Pancreas (tissue), 10 donors: ENCODE results near the gene TRIM54. TPM values are rescaled to one million over a fixed set of nuclear protein-coding genes. Genes with fewer than 3 reads are reported as not detected.
"Not testable (repeated sequence)": the region's sequence is repeated elsewhere in the genome, so short reads cannot be mapped to it uniquely, and the experiment has no call there.

Experiments used
- ATAC-seq, 4 donors: fragments of 200-7000 bp; cut with Tn5 transposase; one replicate each; pipeline versions ENCODE4 v1.8.0 to v1.9.1; 2020; ENCODE audit warnings: mild to moderate bottlenecking in 4 of 4, moderate library complexity in 4 of 4
- DNase-seq, 6 donors: peaks; one replicate each; pipeline ENCODE4 v3.0.0-alpha.2; 2020
- FAIRE-seq: peaks from 2 replicates; lab custom pipeline; 2012; peaks lifted over from hg19 to GRCh38; lab: Jason Lieb, UNC
- H3K27ac ChIP-seq, 4 donors: fragments of 200-600 bp; sonication (generic); 1 replicate in 3 of 4; 2 replicates in 1 of 4; pipeline versions ENCODE4 v1.5.0 to v1.8.0; 2020
- H3K27me3 ChIP-seq, 4 donors: fragments of 200-600 bp; one replicate each; pipeline ENCODE4 v1.8.0; 2021
- H3K36me3 ChIP-seq, 3 donors: fragments of 200-600 bp; sonication (generic) in 1 of 3; one replicate each; pipeline versions ENCODE4 v1.5.0 to v1.8.0; 2020 to 2021
- H3K4me1 ChIP-seq, 3 donors: fragments of 200-600 bp; one replicate each; pipeline ENCODE4 v1.8.0; 2021
- H3K4me3 ChIP-seq, 4 donors: fragments of 200-600 bp; sonication (generic) in 2 of 4; one replicate each; pipeline versions ENCODE4 v1.5.0 to v1.8.0; 2020 to 2021
- H3K9me3 ChIP-seq, 4 donors: fragments of 200-600 bp; one replicate each; pipeline ENCODE4 v1.8.0; 2021
- WGBS, 2 donors: extraction: QIAGEN DNeasy Blood & Tissue Kit; methylation state at CpG; one replicate each; pipeline ENCODE4 v1.1.7; 2013; 5-methylcytosine and 5-hydroxymethylcytosine counted together
- intact Hi-C, 3 donors: fragments of 100-400 bp; cut with DNase I; formaldehyde crosslinking; loops; one replicate each; pipeline versions ENCODE4 v1.11.1 to v1.14.2; 2022
- polyA plus RNA-seq, 2 donors: library from polyadenylated mRNA; stranded (reverse); fragments of 200-250 nt; gene quantifications; one replicate each; pipeline ENCODE4 v1.2.3, GENCODE V29; 2013
- total RNA-seq, 6 donors: library from RNA; stranded (reverse); fragmentation: NEBNext Ultra II Directional in 4 of 6; extraction: Animal tissue kit (Norgen Biotek cat#: 25700) in 4 of 6; gene quantifications; one replicate each; pipeline versions ENCODE4 v1.2.1 to v1.2.4, GENCODE V29; 2021 to 2023
- TF ChIP-seq, protein P1 (sequence below), 4 donors: fragments of 200-600 bp; sonication (generic) in 3 of 4; IDR thresholded peaks; one replicate each; pipeline versions ENCODE4 v1.5.0 to v1.8.0; 2021; ENCODE audit warnings: antibody characterized with exemption in 4 of 4
- donor health status: healthy with polysubstance abuse.
- donor health status: DM: no; HTN: no; CAD: no; lungs with moderate emphysema.
- donor health status: DM: no; HTN: no; CAD: no.
- donor health status: control.
- donor health status: control.
- donor health status: Bipolar disorder and iron deficiency.
- donor health status: DM: yes; HTN: yes; CAD: no.
- donor health status: DM: no; HTN: no; CAD: no.
- donor health status: DM: no; HTN: no; CAD: no.
- donor health status: DM: yes; HTN: yes; CAD: no.

Gene TRIM54
- total and polyA plus RNA-seq, 8 donors, result 0.08 to 1.1 (median 0.29) TPM

- 54 to 57% methylated on average over 11 of the region's 11 CpGs for WGBS, 2 donors
- ATAC-seq, result no peak
- H3K27me3 ChIP-seq, result no peaks in the 10 kb centered on the region
- intact Hi-C loops, result no loop called here
- no peak for DNase-seq
- no peak for FAIRE-seq
- no peaks in the 10 kb centered on the region for H3K4me1 ChIP-seq
- no peaks in the 10 kb centered on the region for H3K9me3 ChIP-seq
- no peaks in the 10 kb centered on the region for H3K36me3 ChIP-seq
- TF ChIP-seq, protein P1, sequence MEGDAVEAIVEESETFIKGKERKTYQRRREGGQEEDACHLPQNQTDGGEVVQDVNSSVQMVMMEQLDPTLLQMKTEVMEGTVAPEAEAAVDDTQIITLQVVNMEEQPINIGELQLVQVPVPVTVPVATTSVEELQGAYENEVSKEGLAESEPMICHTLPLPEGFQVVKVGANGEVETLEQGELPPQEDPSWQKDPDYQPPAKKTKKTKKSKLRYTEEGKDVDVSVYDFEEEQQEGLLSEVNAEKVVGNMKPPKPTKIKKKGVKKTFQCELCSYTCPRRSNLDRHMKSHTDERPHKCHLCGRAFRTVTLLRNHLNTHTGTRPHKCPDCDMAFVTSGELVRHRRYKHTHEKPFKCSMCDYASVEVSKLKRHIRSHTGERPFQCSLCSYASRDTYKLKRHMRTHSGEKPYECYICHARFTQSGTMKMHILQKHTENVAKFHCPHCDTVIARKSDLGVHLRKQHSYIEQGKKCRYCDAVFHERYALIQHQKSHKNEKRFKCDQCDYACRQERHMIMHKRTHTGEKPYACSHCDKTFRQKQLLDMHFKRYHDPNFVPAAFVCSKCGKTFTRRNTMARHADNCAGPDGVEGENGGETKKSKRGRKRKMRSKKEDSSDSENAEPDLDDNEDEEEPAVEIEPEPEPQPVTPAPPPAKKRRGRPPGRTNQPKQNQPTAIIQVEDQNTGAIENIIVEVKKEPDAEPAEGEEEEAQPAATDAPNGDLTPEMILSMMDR (IDR thresholded peaks at IDR 0.05), result no peak
- no peak overlapping the region for H3K4me3 ChIP-seq
- H3K27ac ChIP-seq, result no peak overlapping the region
Observed at GRCh38 chr2:27271631-27272340, 10.4 kb upstream of the TRIM54 start.

DNA sequence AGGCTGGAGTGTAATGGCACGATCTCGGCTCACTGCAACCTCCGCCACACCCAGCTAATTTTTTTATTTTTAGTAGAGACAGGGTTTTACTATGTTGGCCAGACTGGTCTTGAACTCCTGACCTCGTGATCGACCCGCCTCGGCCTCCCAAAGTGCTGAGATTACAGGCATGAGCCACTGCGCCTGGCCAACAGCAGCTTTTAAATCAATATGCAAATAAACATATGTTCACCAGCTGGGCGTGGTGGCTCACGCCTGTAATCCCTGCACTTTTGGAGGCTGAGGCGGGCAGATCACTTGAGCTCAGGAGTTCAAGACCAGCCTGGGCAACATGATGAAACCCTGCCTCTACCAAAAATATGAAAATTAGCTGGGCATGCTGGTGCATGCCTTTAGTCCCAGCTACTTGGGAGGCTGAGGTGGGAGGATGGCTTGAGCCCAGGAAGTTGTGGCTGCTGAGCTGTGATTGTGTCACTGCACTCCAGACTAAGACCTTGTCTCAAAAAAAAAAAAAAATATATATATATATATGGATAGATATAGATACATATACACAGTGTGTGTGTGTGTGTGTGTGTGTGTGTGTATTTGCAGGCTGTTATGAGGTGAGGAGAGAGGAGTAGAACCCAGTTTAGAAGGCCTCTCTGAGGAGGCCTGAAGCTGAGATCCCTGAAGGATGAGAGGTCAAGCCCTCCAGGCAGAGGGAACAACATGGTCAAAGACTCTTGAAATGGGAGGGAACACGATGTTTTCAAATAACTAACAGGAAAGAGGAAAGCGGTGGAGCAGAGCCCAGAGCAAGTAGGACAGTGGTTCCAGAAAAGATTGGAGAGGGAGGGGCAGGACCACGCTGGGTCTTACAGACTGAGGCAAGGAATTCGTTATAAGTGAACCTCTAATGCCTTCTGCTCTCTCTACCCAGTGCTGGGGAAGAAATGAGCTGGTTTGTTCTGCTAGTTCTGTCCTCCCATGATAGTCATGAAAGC, 9.4 kb upstream of the TRIM54 start:
- DNase-seq, ATAC-seq, FAIRE-seq, H3K4me1 ChIP-seq, H3K9me3 ChIP-seq, H3K4me3 ChIP-seq, H3K36me3 ChIP-seq, H3K27me3 ChIP-seq, H3K27ac ChIP-seq, intact Hi-C loops: not testable (repeated sequence)
- WGBS, 2 donors, result 56 to 57% methylated on average over 15 of the region's 15 CpGs

DNA sequence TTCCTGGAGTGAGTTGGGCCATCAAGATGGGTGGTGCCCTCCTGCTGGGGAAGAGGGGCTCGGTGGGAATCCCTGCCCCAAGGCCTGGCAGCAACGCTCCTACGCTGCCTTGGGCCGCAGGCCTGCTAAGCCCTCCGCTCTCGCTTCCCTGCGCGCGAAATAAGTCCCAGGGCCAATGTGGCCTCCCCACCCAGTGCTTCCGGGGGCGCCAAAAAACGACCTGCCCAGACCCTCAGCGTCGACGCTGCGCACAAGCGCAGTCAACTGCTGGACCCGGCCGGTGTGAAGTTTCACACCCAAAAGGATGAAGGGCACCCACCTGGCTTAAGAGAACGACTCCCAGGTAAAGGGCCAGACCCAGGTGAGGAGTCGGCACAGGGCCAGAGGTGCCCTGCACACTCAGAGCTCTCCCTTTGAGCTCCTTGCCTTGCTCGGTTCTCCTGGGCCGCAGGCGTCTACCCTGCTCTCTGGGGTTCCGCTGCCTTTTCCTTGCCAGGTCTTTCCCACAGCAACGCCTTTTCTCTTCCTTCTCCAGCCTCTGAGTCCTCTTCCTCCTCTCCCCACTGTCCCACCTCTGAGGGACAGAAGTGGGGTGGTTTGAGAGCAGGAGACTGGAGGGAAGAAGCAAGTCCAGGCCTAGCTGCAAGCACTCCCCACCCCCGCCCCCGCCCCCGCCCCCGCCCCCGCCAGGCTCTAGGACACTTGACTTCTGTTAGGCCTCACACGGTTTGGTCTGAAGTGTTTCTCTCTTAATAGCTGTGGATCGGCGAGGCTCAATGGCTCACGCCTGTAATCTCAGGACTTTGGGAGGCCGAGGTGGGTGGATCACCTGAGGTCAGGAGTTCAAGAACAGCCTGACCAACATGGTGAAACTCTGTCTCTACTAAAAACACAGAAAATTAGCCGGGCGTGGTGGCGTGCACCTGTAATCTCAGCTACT, 6.7 kb upstream of the TRIM54 start, which contains the start of gene DNAJC5G:
TSS of gene DNAJC5G (plus strand) at position 223 of the 940 bp plus-strand sequence. CDS start 1,296 bp downstream, outside the sequence.
- H3K36me3 ChIP-seq, result no peaks in the 10 kb centered on the region
- TF ChIP-seq, protein P1 (IDR thresholded peaks at IDR 0.05), result no peak
- DNase-seq (no peak), ATAC-seq (no peak), FAIRE-seq (no peak)
- peaks cover 0 to 3% (median 0%) of the 10 kb centered on the region in 4 donors for H3K27me3 ChIP-seq
- no peaks in the 10 kb centered on the region for H3K9me3 ChIP-seq
- 70 to 72% methylated on average over 38 to 39 of the region's 39 CpGs for WGBS, 2 donors
- H3K4me3 ChIP-seq, result no peak within 1 kb of the TSS
- no peaks in the 10 kb centered on the region for H3K4me1 ChIP-seq
- H3K27ac ChIP-seq, result no peak within 1 kb of the TSS
- intact Hi-C loops, result loop anchor here in 1 of 3 donors (5.0 kb wide), 1 partner anchor 173 kb away; no protein-coding TSS in a partner anchor

- intact Hi-C loops, result loop anchor here in 2 of 3 donors (2.0 to 5.0 kb wide), 2 partner anchors 176 to 179 kb away; no protein-coding TSS in a partner anchor
Observed at GRCh38 chr2:27278010-27278409, 4.2 kb upstream of the TRIM54 start.

More at GRCh38 chr2:27278010-27278409, 4.2 kb upstream of the TRIM54 start:
- no peak for ATAC-seq
- peaks cover 0 to 3% (median 0%) of the 10 kb centered on the region in 4 donors for H3K27me3 ChIP-seq
- FAIRE-seq, result no peak
- H3K36me3 ChIP-seq, result no peaks in the 10 kb centered on the region
- TF ChIP-seq, protein P1 (IDR thresholded peaks at IDR 0.05), result no peak
- no peak overlapping the region for H3K4me3 ChIP-seq
- H3K4me1 ChIP-seq, result no peaks in the 10 kb centered on the region
- H3K9me3 ChIP-seq, result no peaks in the 10 kb centered on the region
- no peak for DNase-seq
- 36 to 44% methylated on average over 1 of the region's 1 CpG for WGBS, 2 donors
- H3K27ac ChIP-seq, result no peak overlapping the region
